ENCODE measurements around the gene FBXL17.

DNA sequence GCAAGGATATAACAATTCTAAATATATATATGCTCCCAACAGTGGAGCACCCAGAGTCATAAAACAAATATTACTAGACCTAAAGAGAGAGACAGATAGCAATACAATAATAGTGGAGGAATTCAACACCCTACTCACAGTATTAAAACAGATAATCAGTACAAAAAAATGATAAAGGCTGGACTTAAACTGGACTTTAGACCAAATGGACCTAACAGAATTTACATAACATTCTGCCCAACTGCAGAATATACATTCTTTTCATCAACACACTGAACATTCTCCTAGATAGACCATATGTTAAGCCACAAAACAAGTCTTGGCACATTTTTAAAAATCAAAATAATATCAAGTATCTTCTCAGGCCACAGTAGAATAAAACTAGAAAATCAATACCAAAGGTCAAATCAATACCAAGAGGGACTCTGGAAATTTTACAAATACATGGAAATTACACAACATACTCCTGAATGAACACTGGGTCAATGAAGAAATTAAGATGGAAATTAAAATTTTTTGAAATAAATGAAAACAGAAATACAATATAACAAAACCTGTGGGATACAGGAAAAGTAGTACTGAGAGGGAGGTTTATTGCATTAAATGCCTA lies 100.8 kb downstream of the FBXL17 start:
- TF ChIP-seq EZH2 (IDR thresholded peaks at IDR 0.05; ENCODE audit: insufficient read depth, low read length), result no peak
- TF ChIP-seq, protein P1, sequence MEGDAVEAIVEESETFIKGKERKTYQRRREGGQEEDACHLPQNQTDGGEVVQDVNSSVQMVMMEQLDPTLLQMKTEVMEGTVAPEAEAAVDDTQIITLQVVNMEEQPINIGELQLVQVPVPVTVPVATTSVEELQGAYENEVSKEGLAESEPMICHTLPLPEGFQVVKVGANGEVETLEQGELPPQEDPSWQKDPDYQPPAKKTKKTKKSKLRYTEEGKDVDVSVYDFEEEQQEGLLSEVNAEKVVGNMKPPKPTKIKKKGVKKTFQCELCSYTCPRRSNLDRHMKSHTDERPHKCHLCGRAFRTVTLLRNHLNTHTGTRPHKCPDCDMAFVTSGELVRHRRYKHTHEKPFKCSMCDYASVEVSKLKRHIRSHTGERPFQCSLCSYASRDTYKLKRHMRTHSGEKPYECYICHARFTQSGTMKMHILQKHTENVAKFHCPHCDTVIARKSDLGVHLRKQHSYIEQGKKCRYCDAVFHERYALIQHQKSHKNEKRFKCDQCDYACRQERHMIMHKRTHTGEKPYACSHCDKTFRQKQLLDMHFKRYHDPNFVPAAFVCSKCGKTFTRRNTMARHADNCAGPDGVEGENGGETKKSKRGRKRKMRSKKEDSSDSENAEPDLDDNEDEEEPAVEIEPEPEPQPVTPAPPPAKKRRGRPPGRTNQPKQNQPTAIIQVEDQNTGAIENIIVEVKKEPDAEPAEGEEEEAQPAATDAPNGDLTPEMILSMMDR (IDR thresholded peaks at IDR 0.05; ENCODE audit: insufficient read depth, low read depth, low read length), result no peak
